Panc1 (cell line): ENCODE measurements around the gene RAB14. TPM values are rescaled to one million over a fixed set of nuclear protein-coding genes. Genes with fewer than 3 reads are reported as not detected.

Source experiments
- ATAC-seq: fragments of 200-7000 bp; cut with Tn5 transposase; 2 replicates; pipeline ENCODE4 v1.9.1; 2020; ENCODE audit warnings: mild to moderate bottlenecking, moderate library complexity
- BruUV-seq: library from RNA; stranded (reverse); fragments of 400-500 nt; replicated peaks from 2 replicates; lab custom pipeline; 2021; lab: Mats Ljungman, UMichigan
- CTCF ChIA-PET: fragments of 300-600 bp; sonication (Branson Sonifier 250); formaldehyde crosslinking; loops from one replicate; lab custom pipeline; 2022; ENCODE audit warnings: antibody characterized with exemption; lab: Charles Lee
- POLR2A ChIA-PET: fragments of 300-600 bp; sonication (Branson Sonifier 250); formaldehyde crosslinking; loops from one replicate; lab custom pipeline; 2022; ENCODE audit warnings: antibody characterized with exemption; lab: Charles Lee
- DNase-seq: peaks from one replicate; pipeline ENCODE4 v3.0.0-alpha.2; 2010; ENCODE audit warnings: low read depth, low spot score
- H3K27ac ChIP-seq: 2 replicates; pipeline ENCODE4 v1.5.1; 2011; ENCODE audit warnings: mild to moderate bottlenecking, low read length, inconsistent platforms
- H3K27me3 ChIP-seq: fragments of 200-500 bp; sonication (Bioruptor generic); 2 replicates; pipeline ENCODE4 v1.6.0; 2014; ENCODE audit warnings: low read length, inconsistent platforms; ENCODE audit not compliant: control insufficient read depth, insufficient read depth
- H3K36me3 ChIP-seq: fragments of 200-500 bp; sonication (Bioruptor generic); 2 replicates; pipeline ENCODE4 v1.5.1; 2014; ENCODE audit warnings: inconsistent platforms, mild to moderate bottlenecking, low read length, moderate library complexity; ENCODE audit not compliant: control insufficient read depth, insufficient read depth
- H3K4me1 ChIP-seq: 2 replicates; pipeline ENCODE4 v1.5.1; 2011; ENCODE audit warnings: inconsistent platforms, mild to moderate bottlenecking, low read length, moderate library complexity; ENCODE audit not compliant: control insufficient read depth, insufficient read depth
- H3K4me3 ChIP-seq, 2 experiments: 2 replicates each; pipeline ENCODE4 v1.5.1; 2011 to 2012; ENCODE audit warnings: low read depth in 2 of 2, low read length in 2 of 2, mild to moderate bottlenecking in 2 of 2, inconsistent platforms in 1 of 2, moderate library complexity in 1 of 2
- H3K9me3 ChIP-seq: fragments of 200-500 bp; sonication (Bioruptor generic); 2 replicates; pipeline ENCODE4 v1.5.1; 2014; ENCODE audit warnings: low read depth, mild to moderate bottlenecking, inconsistent platforms, low read length, moderate library complexity; ENCODE audit not compliant: control insufficient read depth, insufficient read depth
- CTCF ChIP-seq: fragments of 450-650 bp; IDR thresholded peaks from 2 replicates; pipeline ENCODE4 v1.5.1; 2017; ENCODE audit warnings: mild to moderate bottlenecking
- POLR2AphosphoS5 ChIP-seq: IDR thresholded peaks from 2 replicates; pipeline ENCODE4 v1.6.1; 2012; ENCODE audit warnings: mild to moderate bottlenecking, low read depth, low read length, moderate library complexity
- SIN3A ChIP-seq: IDR thresholded peaks from 2 replicates; pipeline ENCODE4 v1.6.1; 2012; ENCODE audit warnings: low read depth, mild to moderate bottlenecking, low read length, moderate library complexity, borderline replicate concordance; ENCODE audit not compliant: insufficient read depth
- TCF7L2 ChIP-seq: IDR thresholded peaks from 2 replicates; pipeline ENCODE4 v1.6.1; 2011; ENCODE audit warnings: mild to moderate bottlenecking, low read depth, low read length, inconsistent platforms
- in situ Hi-C: cut with HindIII; loops from 2 replicates; pipeline ENCODE4 v1.10.0; 2016; ENCODE audit warnings: low sequenced_read_pairs, low pct_unique_long_range_greater_than_20kb
- intact Hi-C: fragments of 100-400 bp; cut with micrococcal nuclease; formaldehyde crosslinking; loops from one replicate; pipeline ENCODE4 v1.10.0; 2022; ENCODE audit not compliant: unreplicated experiment
- total RNA-seq: library from RNA; stranded (reverse); gene quantifications from one replicate; pipeline ENCODE4 v1.2.1, GENCODE V29; 2021; ENCODE audit not compliant: unreplicated experiment
- TF ChIP-seq, protein P1 (sequence below), 2 experiments: IDR thresholded peaks; 2 replicates each; pipeline ENCODE4 v1.6.1; 2011 to 2012; ENCODE audit warnings: low read depth in 2 of 2, control low read depth in 1 of 2, low read length in 1 of 2, mild to moderate bottlenecking in 1 of 2, moderate library complexity in 1 of 2; ENCODE audit not compliant: insufficient read depth in 1 of 2

RAB14 gene
- total RNA-seq, 1 experiment from 2014 or later = 42.7 TPM

DNA sequence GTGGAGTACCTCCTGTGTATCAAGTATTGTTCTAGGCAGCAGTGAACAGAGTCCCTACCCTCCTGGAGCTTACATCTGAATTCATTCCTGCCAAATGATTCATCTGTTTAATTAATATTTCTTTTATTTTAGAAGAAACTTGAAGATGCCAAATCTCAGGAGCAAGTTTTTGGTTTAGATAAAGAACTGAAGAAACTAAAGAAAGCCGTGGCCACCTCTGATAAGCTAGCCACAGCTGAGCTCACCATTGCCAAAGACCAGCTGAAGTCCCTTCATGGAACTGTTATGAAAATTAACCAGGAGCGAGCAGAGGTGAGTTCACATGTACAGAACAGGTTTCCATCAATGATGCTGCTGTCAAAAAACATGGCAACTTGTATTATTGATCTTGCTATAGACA lies 57.9 kb downstream of the RAB14 start:
- ATAC-seq (no peak), DNase-seq (no peak)
- Histone ChIP-seq H3K27ac (no peak overlapping the region), H3K27me3 (no peaks in the 10 kb centered on the region), H3K36me3 (peaks cover 5% of the 10 kb centered on the region), H3K9me3 (no peaks in the 10 kb centered on the region), H3K4me1 (no peaks in the 10 kb centered on the region), H3K4me3 (no peak overlapping the region)
- BruUV-seq = no TSS peak
- in situ Hi-C loops (no loop called here), intact Hi-C loops (no loop called here)
- TF ChIP-seq CTCF (no peak), SIN3A (no peak), POLR2AphosphoS5 (no peak)
- TF ChIP-seq, protein P1, sequence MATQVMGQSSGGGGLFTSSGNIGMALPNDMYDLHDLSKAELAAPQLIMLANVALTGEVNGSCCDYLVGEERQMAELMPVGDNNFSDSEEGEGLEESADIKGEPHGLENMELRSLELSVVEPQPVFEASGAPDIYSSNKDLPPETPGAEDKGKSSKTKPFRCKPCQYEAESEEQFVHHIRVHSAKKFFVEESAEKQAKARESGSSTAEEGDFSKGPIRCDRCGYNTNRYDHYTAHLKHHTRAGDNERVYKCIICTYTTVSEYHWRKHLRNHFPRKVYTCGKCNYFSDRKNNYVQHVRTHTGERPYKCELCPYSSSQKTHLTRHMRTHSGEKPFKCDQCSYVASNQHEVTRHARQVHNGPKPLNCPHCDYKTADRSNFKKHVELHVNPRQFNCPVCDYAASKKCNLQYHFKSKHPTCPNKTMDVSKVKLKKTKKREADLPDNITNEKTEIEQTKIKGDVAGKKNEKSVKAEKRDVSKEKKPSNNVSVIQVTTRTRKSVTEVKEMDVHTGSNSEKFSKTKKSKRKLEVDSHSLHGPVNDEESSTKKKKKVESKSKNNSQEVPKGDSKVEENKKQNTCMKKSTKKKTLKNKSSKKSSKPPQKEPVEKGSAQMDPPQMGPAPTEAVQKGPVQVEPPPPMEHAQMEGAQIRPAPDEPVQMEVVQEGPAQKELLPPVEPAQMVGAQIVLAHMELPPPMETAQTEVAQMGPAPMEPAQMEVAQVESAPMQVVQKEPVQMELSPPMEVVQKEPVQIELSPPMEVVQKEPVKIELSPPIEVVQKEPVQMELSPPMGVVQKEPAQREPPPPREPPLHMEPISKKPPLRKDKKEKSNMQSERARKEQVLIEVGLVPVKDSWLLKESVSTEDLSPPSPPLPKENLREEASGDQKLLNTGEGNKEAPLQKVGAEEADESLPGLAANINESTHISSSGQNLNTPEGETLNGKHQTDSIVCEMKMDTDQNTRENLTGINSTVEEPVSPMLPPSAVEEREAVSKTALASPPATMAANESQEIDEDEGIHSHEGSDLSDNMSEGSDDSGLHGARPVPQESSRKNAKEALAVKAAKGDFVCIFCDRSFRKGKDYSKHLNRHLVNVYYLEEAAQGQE (IDR thresholded peaks at IDR 0.05; ENCODE audit: insufficient read depth in 1 of 2, low read depth in 2 of 2, low read length in 1 of 2) = no peak
- ChIA-PET CTCF (no interaction called here), POLR2A (no interaction called here)

GRCh38 chr9:121141706-121142105 lies 60.0 kb downstream of the RAB14 start:
- DNase-seq (no peak), ATAC-seq (no peak)
- Histone ChIP-seq H3K9me3 (no peaks in the 10 kb centered on the region), H3K4me1 (no peaks in the 10 kb centered on the region), H3K27ac (no peak overlapping the region), H3K36me3 (peaks cover 5% of the 10 kb centered on the region), H3K27me3 (no peaks in the 10 kb centered on the region), H3K4me3 (no peak overlapping the region)
- no TSS peak for BruUV-seq
- TF ChIP-seq, protein P1 (IDR thresholded peaks at IDR 0.05; ENCODE audit: insufficient read depth in 1 of 2, low read depth in 2 of 2, low read length in 1 of 2) = no peak
- TF ChIP-seq POLR2AphosphoS5 (no peak), TCF7L2 (no peak)
- ChIA-PET POLR2A (no interaction called here), CTCF (no interaction called here)
- in situ Hi-C loops (no loop called here), intact Hi-C loops (no loop called here)
